H1 (cell line): Measurements from ENCODE around the gene PMEPA1. TPM values are rescaled to one million over a fixed set of nuclear protein-coding genes. Genes with fewer than 3 reads are reported as not detected.
A peak's percentile ranks its signal among the peaks of the same experiment; 100 is the strongest.

Experiments
- CTCF ChIA-PET: fragments of 300-600 bp; sonication (Branson Sonifier 250); formaldehyde crosslinking; loops from one replicate; lab custom pipeline; 2021; ENCODE audit not compliant: partially characterized antibody; lab: Charles Lee
- POLR2A ChIA-PET: fragments of 300-600 bp; sonication (Branson Sonifier 250); formaldehyde crosslinking; loops from one replicate; lab custom pipeline; 2021; ENCODE audit warnings: inconsistent platforms; ENCODE audit not compliant: partially characterized antibody; lab: Charles Lee
- DNase-seq, 2 experiments: peaks; one replicate each; pipeline versions ENCODE4 v3.0.0 to v3.0.0-alpha.2; 2010 to 2022; ENCODE audit warnings: low spot score in 2 of 2, low read depth in 1 of 2, mixed read lengths in 1 of 2
- FAIRE-seq: peaks from 2 replicates; lab custom pipeline; 2011; peaks lifted over from hg19 to GRCh38; lab: Jason Lieb, UNC
- H2AFZ ChIP-seq: 2 replicates; pipeline ENCODE4 v1.8.1; 2012; ENCODE audit warnings: low read length, inconsistent platforms
- H2AK5ac ChIP-seq: 2 replicates; pipeline ENCODE4 v1.6.1; 2013; ENCODE audit warnings: low read depth, low read length
- H2BK120ac ChIP-seq: replicated peaks from 2 replicates; pipeline ENCODE3; 2013; ENCODE audit warnings: low read depth, low read length, inconsistent platforms
- H2BK12ac ChIP-seq: 2 replicates; pipeline ENCODE4 v1.6.1; 2013; ENCODE audit warnings: low read depth, low read length
- H2BK15ac ChIP-seq: 2 replicates; pipeline ENCODE4 v1.6.1; 2013; ENCODE audit warnings: low read length
- H2BK20ac ChIP-seq: 2 replicates; pipeline ENCODE4 v1.6.1; 2013; ENCODE audit warnings: low read length
- H2BK5ac ChIP-seq: 2 replicates; pipeline ENCODE4 v1.6.1; 2013; ENCODE audit warnings: low read depth, low read length
- H3K14ac ChIP-seq: 2 replicates; pipeline ENCODE4 v1.6.1; 2013; ENCODE audit warnings: inconsistent platforms; ENCODE audit not compliant: insufficient read length
- H3K18ac ChIP-seq: 2 replicates; pipeline ENCODE4 v1.6.1; 2013; ENCODE audit warnings: low read length; ENCODE audit errors: extremely low read depth
- H3K23ac ChIP-seq: 2 replicates; pipeline ENCODE4 v1.6.1; 2013; ENCODE audit warnings: inconsistent platforms; ENCODE audit not compliant: insufficient read length
- H3K23me2 ChIP-seq: 2 replicates; pipeline ENCODE4 v1.6.1; 2013; ENCODE audit warnings: low read depth, low read length
- H3K27ac ChIP-seq: 2 replicates; pipeline ENCODE4 v1.6.1; 2011; ENCODE audit warnings: low read depth, low read length, inconsistent platforms
- H3K27me3 ChIP-seq, 4 experiments: replicated peaks in 1 of 4; 1 replicate in 1 of 4; 2 replicates in 3 of 4; pipeline versions ENCODE4 v1.6.1 to v1.8.1; 2011 to 2013; ENCODE audit warnings: low read length in 3 of 4, mild to moderate bottlenecking in 3 of 4, inconsistent platforms in 2 of 4, mixed read lengths in 2 of 4, moderate library complexity in 1 of 4; ENCODE audit not compliant: control insufficient read depth in 3 of 4, insufficient read depth in 3 of 4; ENCODE audit errors: extremely low read depth in 1 of 4
- H3K36me3 ChIP-seq, 4 experiments: 2 replicates each; pipeline versions ENCODE4 v1.6.1 to v1.8.1; 2011 to 2013; ENCODE audit warnings: mild to moderate bottlenecking in 4 of 4, low read length in 3 of 4, moderate library complexity in 2 of 4, control low read depth in 1 of 4, inconsistent platforms in 1 of 4; ENCODE audit not compliant: insufficient read depth in 4 of 4, control insufficient read depth in 2 of 4
- H3K4ac ChIP-seq: replicated peaks from 2 replicates; pipeline ENCODE3; 2013; ENCODE audit warnings: low read length, low read depth, mixed read lengths, inconsistent platforms; ENCODE audit not compliant: insufficient read length
- H3K4me1 ChIP-seq, 4 experiments: replicated peaks in 1 of 4; 1 replicate in 1 of 4; 2 replicates in 3 of 4; pipeline versions ENCODE4 v1.6.1 to v1.8.1; 2011 to 2013; ENCODE audit warnings: low read length in 3 of 4, inconsistent platforms in 2 of 4, mixed read lengths in 1 of 4; ENCODE audit not compliant: insufficient read depth in 4 of 4, control insufficient read depth in 3 of 4
- H3K4me2 ChIP-seq, 2 experiments: 2 replicates each; pipeline versions ENCODE4 v1.6.1 to v1.8.1; 2011 to 2013; ENCODE audit warnings: low read depth in 2 of 2, low read length in 2 of 2, control low read depth in 1 of 2, inconsistent platforms in 1 of 2, mild to moderate bottlenecking in 1 of 2; ENCODE audit not compliant: insufficient read depth in 1 of 2
- H3K4me3 ChIP-seq, 4 experiments: fragments of 200-600, 300-600 bp in 1 of 4; sonication (generic), shearing (Covaris generic), sonication (Bioruptor Twin) in 1 of 4; 2 replicates each; pipeline versions ENCODE4 v1.5.1 to v1.8.1; 2011 to 2016; ENCODE audit warnings: low read length in 4 of 4, low read depth in 3 of 4, control low read depth in 2 of 4, inconsistent platforms in 2 of 4, mild to moderate bottlenecking in 2 of 4, mixed read lengths in 1 of 4, moderate library complexity in 1 of 4; ENCODE audit not compliant: insufficient read depth in 2 of 4; ENCODE audit errors: extremely low read depth in 1 of 4
- H3K56ac ChIP-seq: replicated peaks from 2 replicates; pipeline ENCODE3; 2013; ENCODE audit warnings: low read depth, mild to moderate bottlenecking, mixed read lengths, low read length, inconsistent platforms; ENCODE audit not compliant: insufficient read length
- H3K79me1 ChIP-seq: 2 replicates; pipeline ENCODE4 v1.6.1; 2013; ENCODE audit warnings: low read depth, low read length, control low read depth
- H3K79me2 ChIP-seq, 2 experiments: 2 replicates each; pipeline versions ENCODE4 v1.6.1 to v1.8.1; 2012 to 2013; ENCODE audit warnings: low read length in 2 of 2, mild to moderate bottlenecking in 2 of 2, inconsistent platforms in 1 of 2; ENCODE audit not compliant: insufficient read depth in 2 of 2, control insufficient read depth in 1 of 2
- H3K9ac ChIP-seq, 4 experiments: replicated peaks in 1 of 4; 1 replicate in 1 of 4; 2 replicates in 3 of 4; pipeline versions ENCODE4 v1.6.1 to v1.8.1; 2011 to 2013; ENCODE audit warnings: low read depth in 3 of 4, low read length in 3 of 4, control low read depth in 2 of 4, mild to moderate bottlenecking in 2 of 4, moderate library complexity in 2 of 4, inconsistent platforms in 1 of 4; ENCODE audit errors: extremely low read depth in 1 of 4
- H3K9me3 ChIP-seq, 2 experiments: 2 replicates each; pipeline versions ENCODE4 v1.6.1 to v1.8.1; 2012 to 2013; ENCODE audit warnings: mild to moderate bottlenecking in 2 of 2, moderate library complexity in 2 of 2, control low read depth in 1 of 2, inconsistent platforms in 1 of 2, low read depth in 1 of 2, low read length in 1 of 2, mixed read lengths in 1 of 2; ENCODE audit not compliant: insufficient read depth in 2 of 2
- H4K20me1 ChIP-seq, 2 experiments: replicated peaks in 1 of 2; 2 replicates each; pipeline versions ENCODE3 to v1.8.1; 2011 to 2013; ENCODE audit warnings: inconsistent platforms in 2 of 2, low read length in 2 of 2, mild to moderate bottlenecking in 1 of 2; ENCODE audit not compliant: insufficient read depth in 2 of 2, control insufficient read depth in 1 of 2
- H4K5ac ChIP-seq: 2 replicates; pipeline ENCODE4 v1.6.1; 2013; ENCODE audit warnings: low read length, low read depth, mixed read lengths, inconsistent platforms; ENCODE audit not compliant: insufficient read length
- H4K8ac ChIP-seq: 2 replicates; pipeline ENCODE4 v1.8.0; 2013; ENCODE audit warnings: mild to moderate bottlenecking, moderate library complexity, low read length, inconsistent platforms; ENCODE audit not compliant: insufficient read depth; ENCODE audit errors: extremely low read depth
- H4K91ac ChIP-seq: replicated peaks from 2 replicates; pipeline ENCODE3; 2013; ENCODE audit warnings: low read length, mixed read lengths, inconsistent platforms; ENCODE audit not compliant: insufficient read length
- ASH2L ChIP-seq: fragments of 200-600, 300-600 bp; sonication (generic); IDR thresholded peaks from one replicate; pipeline ENCODE4 v1.7.1; 2017; ENCODE audit warnings: low read length
- CHD1 ChIP-seq: IDR thresholded peaks from 2 replicates; pipeline ENCODE4 v1.6.1; 2012; ENCODE audit warnings: low read depth, low read length, improper control_type of control experiment
- FOSL1 ChIP-seq: IDR thresholded peaks from 2 replicates; pipeline ENCODE4 v1.6.1; 2011; ENCODE audit warnings: mild to moderate bottlenecking, low read depth, low read length, moderate library complexity; ENCODE audit not compliant: insufficient read depth
- POU5F1 ChIP-seq: IDR thresholded peaks from 2 replicates; pipeline ENCODE4 v1.6.1; 2011; ENCODE audit warnings: low read depth, mild to moderate bottlenecking, low read length, moderate library complexity
- RNF2 ChIP-seq: fragments of 200-900, 300-1000 bp; sonication (generic); IDR thresholded peaks from 2 replicates; pipeline ENCODE4 v1.7.1; 2016; ENCODE audit warnings: borderline replicate concordance, low read depth, mild to moderate bottlenecking, antibody characterized with exemption, low read length; ENCODE audit not compliant: poor library complexity, severe bottlenecking; ENCODE audit errors: missing control alignments
- SP1 ChIP-seq: IDR thresholded peaks from 2 replicates; pipeline ENCODE4 v1.6.1; 2011; ENCODE audit warnings: low read depth, low read length
- SUZ12 ChIP-seq: fragments of 200-600 bp; sonication (generic); IDR thresholded peaks from 2 replicates; pipeline ENCODE4 v1.6.1; 2012; ENCODE audit warnings: mild to moderate bottlenecking, inconsistent platforms, low read length, moderate library complexity, mixed read lengths
- TAF1 ChIP-seq: IDR thresholded peaks from 2 replicates; pipeline ENCODE4 v1.6.1; 2011; ENCODE audit warnings: mild to moderate bottlenecking, low read depth, low read length
- WGBS, 2 experiments: shearing (Covaris generic) in 1 of 2; methylation state at CpG; one replicate each; pipeline versions ENCODE4 v1.1.6 to v1.1.7; 2013 to 2015; ENCODE audit warnings: low lambda C conversion rate in 2 of 2, mixed read lengths in 2 of 2, inconsistent platforms in 1 of 2, low coverage in 1 of 2, missing lambda C conversion rate in 1 of 2; ENCODE audit not compliant: insufficient replicate concordance in 2 of 2, insufficient coverage in 1 of 2, insufficient read length in 1 of 2; ENCODE audit errors: extremely low coverage in 1 of 2, missing lambda C conversion rate in 1 of 2; 5-methylcytosine and 5-hydroxymethylcytosine counted together
- polyA plus RNA-seq, 7 experiments: library from polyadenylated mRNA; depleted of rRNA in 3 of 7; stranded (reverse) in 5 of 7; unstranded in 2 of 7; fragments of >200 nt in 5 of 7; fragments of 200-250 nt in 2 of 7; gene quantifications; 1 replicate in 5 of 7; 2 replicates in 1 of 7; 4 replicates in 1 of 7; pipeline versions ENCODE4 v1.2.1 to v1.2.3, GENCODE V29; 2011 to 2013; ENCODE audit warnings: missing spikeins in 2 of 7, mixed read lengths in 2 of 7
- total RNA-seq: library from RNA; stranded (reverse); fragmentation: NEBNext Ultra II Directional; extraction: Animal tissue kit (Norgen Biotek cat#: 25700); gene quantifications from 2 replicates; pipeline ENCODE4 v1.2.1, GENCODE V29; 2021

The PMEPA1 gene
- total and polyA plus RNA-seq, 2 of the 8 experiments (the other 6 are each of a cell fraction or from before 2014, with no cell fraction given), result 12.7 to 20.5 TPM

GRCh38 chr20:57658833-57659516 is 50.8 kb downstream of the PMEPA1 start:
- H3K14ac ChIP-seq, result no peak overlapping the region
- no peak overlapping the region for H3K9ac ChIP-seq
- no peak overlapping the region for H3K4me3 ChIP-seq
- WGBS, 2 experiments, result 89% methylated on average over 25 of the region's 25 CpGs; no CpG with 5 or more reads in 1 of the 2 experiments
- H4K5ac ChIP-seq, result no peak overlapping the region
- H3K9me3 ChIP-seq, result no peaks in the 10 kb centered on the region
- H4K91ac ChIP-seq, result no peak overlapping the region
- H3K36me3 ChIP-seq, result peaks cover 0 to 5% (median 2%) of the 10 kb centered on the region in 4 experiments; a peak in 3 of 8 replicates
- peak overlapping the region; percentile 44; the same call in 1 of the 2 replicates for H4K8ac ChIP-seq
- no peak overlapping the region for H2BK120ac ChIP-seq
- H2BK5ac ChIP-seq, result no peak overlapping the region; the same call in 1 of the 2 replicates
- no peak overlapping the region for H3K18ac ChIP-seq
- H3K79me1 ChIP-seq, result peaks cover 13% of the 10 kb centered on the region
- no peak overlapping the region for H2BK20ac ChIP-seq
- no peak overlapping the region for H3K4me2 ChIP-seq
- no peak overlapping the region for H2AFZ ChIP-seq
- no peak overlapping the region for H3K23ac ChIP-seq
- no peak overlapping the region; the same call in 1 of the 2 replicates for H3K27ac ChIP-seq
- POLR2A ChIA-PET, result interaction anchor here (0.9 kb wide), 1 partner anchor 49 kb away, joined by 3 read pairs; no protein-coding TSS in a partner anchor
- peaks cover 8% of the 10 kb centered on the region; the same call in 1 of the 2 replicates for H3K23me2 ChIP-seq
- H3K79me2 ChIP-seq, result peaks cover 0 to 19% of the 10 kb centered on the region in 2 experiments; a peak in 3 of 4 replicates
- H2BK12ac ChIP-seq, result no peak overlapping the region
- CTCF ChIA-PET, result interaction anchor here (0.8 to 1.6 kb wide), 6 partner anchors 9 to 522 kb away, joined by 3 to 6 read pairs (median 4); no protein-coding TSS in a partner anchor
- TF ChIP-seq ASH2L, result no peak
- no peak for TF ChIP-seq TAF1
- TF ChIP-seq SUZ12, result no peak
- TF ChIP-seq RNF2, result no peak
- TF ChIP-seq CHD1, result no peak
- no peak for TF ChIP-seq FOSL1
- TF ChIP-seq POU5F1, result no peak
- no peak for TF ChIP-seq SP1
- TF ChIP-seq, all 59 proteins: peak for 0
- no peak for DNase-seq
- no peaks in the 10 kb centered on the region for H3K27me3 ChIP-seq
- no peak overlapping the region for H2AK5ac ChIP-seq
- no peak overlapping the region for H2BK15ac ChIP-seq
- H4K20me1 ChIP-seq, result peaks cover 2 to 21% of the 10 kb centered on the region in 2 experiments
- FAIRE-seq, result no peak
- H3K56ac ChIP-seq, result no peak overlapping the region
- no peak overlapping the region for H3K4ac ChIP-seq
- peaks cover 0 to 16% (median 2%) of the 10 kb centered on the region in 4 experiments; a peak in 4 of 7 replicates for H3K4me1 ChIP-seq
